ENCODE measurements around the gene TBC1D5.
"Not testable (repeated sequence)": the region's sequence is repeated elsewhere in the genome, so short reads cannot be mapped to it uniquely, and the experiment has no call there.

The TBC1D5 gene

DNA sequence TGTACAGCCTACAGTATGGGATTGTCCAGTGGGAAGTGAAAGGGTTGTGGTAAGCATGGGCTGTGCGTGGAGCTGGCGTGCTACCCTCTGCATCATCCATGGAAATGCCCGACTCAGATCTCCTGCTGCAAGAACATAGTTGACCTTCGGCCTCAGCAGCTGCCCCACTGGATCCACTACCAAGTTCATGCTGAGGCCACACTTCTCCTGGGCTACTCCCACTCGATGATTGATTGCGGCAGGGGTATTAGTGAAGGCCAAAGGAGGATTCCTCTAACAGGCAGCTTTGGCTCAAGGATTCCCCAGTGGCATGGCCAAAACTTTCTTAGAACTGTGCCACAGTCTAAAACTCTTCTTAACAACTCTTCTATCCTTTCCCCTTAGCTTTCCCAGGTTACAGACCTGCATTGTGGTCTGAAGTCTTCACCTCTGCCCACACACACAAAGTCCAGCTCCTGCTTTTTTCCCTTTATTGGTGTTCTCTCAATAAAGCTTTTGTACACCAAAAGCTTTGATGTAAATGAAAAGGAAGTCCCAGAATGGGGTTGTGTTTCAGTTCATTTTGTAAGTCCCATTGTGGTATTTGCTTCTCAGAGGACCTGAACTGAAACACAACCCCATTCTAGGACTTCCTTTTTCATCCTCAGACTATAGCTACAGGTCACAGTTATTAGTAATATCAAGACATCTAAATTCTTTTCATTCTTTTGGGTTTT is 4.9 kb upstream of the TBC1D5 start:
- DNase-seq: no peak

DNA sequence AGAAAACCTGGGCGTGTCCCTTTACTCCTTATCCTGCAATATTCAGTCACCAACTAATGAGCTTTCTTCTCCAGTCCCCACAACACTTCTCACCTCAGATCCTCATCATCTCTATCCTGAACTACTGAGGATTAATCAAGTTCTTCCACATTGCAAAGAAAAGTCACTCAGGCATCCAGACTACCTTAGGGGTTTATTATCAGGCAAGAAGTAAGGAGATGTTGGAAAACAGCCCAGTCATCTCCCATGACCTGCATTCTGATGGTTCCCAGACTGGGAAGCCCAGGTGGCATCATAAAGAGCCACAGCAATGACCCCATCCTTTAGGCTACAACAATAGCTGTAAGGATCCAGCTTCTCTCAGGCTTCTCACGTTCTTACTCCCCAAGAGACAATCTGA is 3.5 kb upstream of the TBC1D5 start:
- no peak for DNase-seq

DNA sequence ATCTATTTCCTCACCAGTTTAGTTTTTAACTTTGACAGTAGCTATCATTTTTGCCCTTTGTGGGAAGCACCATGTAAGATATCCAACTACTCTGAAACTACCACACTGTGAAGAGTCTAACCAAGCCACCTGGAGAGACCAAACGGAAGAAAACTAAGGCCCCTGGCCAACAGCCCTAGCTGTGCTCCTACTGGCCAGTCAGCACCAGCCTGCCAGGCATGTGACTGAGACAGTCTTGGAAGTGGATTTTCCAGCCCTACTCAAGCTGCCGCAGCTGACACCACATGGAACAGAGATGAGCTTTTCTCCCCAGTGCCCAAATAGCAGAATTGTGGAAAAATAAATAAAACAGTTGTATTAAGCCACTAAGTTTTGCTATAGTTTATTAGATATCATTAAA is 2.9 kb upstream of the TBC1D5 start:
- DNase-seq: no peak

DNA sequence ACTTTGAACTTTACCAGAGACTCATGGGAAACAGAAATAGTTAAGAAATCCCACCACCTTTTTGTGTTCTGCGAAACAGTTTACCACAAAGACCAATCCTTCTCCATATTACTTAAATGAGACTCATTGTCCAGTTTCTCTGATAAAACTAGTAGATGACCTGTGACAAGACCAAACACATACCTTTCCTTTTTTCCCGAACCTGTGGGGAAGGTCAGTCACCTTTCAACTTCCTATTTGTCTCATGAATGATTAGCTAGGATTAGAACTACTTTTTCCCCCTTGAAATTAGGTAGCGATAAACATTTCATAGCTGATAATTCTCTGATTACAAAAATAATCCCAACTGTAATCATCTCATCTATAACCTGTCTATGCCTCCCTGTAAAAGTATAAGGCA is 2.3 kb upstream of the TBC1D5 start:
- DNase-seq: no peak

DNA sequence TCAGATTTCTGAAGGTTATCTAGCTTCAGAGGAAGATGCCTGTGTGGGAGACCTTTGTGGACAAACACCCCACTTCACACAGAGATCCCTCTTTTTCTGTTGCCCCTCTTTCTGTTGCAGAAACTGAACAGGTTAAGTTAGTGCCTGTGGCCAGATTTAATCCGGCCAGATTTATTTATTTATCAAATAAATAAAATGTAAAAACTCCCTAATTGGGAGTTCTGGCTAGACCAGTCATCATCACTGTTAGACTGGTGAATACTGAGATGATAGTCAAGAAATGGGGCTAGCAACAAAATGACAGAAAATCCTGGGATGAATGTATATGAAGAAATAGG is 1.2 kb upstream of the TBC1D5 start:
- DNase-seq: no peak

DNA sequence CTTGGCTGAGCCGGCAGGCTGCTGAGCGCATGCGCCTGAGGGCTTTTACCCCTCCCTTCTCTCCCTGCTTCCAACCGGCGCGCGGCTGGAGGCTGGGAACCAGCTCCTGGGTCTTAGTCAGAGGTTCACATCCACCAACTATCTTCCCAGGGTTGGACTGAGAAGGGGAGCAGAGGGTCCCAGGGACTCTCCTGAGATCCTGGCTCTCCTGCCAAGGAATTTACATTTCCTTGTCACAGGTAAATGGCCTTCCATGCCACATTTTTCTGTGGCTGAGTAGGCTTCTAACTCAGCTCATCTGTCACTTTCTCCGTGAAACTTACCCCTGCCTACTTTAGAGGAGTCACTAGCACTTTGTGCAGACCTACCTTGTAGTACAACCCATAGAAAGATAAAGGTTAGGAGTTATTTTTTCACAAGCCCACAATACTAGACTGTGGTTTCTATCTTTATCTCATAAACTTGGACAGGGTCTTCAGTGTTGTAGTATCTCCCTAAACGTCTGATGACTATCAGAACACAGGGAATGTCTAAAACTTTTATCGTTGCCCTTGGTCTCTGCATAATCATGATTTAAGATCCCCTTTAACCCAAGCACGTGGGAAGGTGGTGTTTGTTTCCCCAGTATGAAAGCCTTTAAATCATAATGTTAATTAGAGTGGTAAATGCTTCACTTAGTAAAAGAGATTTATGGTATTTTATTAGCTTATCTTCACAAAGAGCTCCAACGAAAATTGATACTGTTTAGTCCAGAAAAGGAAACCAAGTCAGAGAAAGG is 638 bp upstream of the TBC1D5 start:
- DNase-seq: no peak

DNA sequence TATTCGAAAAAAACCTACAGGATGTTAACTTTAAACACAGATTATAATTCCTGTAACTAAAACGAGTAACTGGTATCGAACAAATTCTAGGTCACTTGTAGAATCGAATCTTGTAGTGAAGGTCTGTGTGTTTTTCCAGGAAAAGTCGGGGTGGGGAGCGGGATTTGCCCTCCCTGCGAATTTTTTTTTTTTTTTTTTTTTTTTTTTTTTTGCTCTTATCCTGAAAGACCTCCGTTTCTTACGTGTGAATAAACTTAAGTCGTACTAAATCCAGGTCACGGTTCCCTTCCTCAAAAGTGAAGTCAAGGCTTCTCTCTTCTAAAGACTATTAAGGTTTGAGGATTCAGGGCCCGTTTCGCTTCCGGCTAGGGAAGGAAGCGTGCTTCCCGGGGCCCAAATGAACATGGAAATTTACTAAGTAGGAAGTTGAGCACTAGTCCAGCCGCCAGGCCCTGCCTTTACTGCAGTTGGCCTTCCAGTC is 770 bp downstream of the TBC1D5 start:
- DNase-seq: peak; percentile 50

DNA sequence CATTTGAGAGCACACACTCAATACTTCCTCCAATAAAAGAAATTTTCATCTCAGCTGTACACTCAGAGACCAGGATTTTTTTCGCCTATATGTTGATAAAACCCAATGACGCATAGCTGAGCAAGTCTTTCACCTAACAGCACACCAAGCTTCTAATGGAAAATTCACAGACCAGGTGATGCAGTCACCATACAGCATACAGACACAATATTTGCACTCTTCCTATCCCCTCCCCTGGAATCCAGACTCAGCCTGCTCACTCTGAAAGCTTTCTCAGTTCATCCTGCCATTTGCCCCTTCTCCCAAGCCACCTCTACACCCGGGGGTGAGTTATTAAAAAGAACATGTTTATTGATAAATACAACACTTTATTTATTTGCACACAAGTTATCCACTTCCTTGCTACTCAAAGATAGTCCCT is 1.7 kb downstream of the TBC1D5 start:
- DNase-seq: peak; percentile 31

DNA sequence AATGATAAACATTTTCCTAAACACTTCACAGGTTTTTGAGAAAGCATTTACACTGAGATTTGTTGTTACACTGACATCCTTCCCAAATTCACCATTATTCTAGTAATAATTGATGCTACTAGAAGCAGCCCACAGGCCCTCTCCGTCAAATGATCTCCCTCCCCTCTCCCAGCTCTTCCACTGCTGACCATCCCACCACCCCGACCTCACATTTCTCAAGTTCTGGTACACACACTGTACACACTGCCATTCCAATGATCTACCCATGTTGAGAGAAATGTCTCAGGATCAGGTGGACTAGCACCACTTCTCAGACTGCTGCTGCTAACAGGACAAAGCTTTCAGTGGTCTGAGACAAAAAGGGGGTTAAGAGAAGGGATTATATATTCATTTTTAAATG is 3.5 kb downstream of the TBC1D5 start:
- DNase-seq: no peak

DNA sequence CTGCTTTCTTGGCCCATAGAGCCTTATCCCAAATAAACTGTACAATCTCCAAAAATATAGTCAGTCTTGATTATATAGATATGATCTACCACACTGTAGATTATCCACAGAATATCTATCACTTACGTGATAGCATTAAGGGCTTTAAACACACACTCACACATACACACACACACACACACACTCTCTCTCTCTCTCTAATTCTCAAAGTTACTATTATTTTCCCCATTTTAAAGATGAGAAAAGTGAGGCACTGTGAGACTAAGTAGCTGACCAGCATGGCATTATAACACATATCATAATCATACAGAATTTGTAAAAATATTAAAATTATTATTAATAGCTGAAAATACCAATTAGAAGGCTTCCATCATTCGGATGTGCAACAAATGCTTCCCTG is 4.2 kb downstream of the TBC1D5 start:
- no peak for DNase-seq

DNA sequence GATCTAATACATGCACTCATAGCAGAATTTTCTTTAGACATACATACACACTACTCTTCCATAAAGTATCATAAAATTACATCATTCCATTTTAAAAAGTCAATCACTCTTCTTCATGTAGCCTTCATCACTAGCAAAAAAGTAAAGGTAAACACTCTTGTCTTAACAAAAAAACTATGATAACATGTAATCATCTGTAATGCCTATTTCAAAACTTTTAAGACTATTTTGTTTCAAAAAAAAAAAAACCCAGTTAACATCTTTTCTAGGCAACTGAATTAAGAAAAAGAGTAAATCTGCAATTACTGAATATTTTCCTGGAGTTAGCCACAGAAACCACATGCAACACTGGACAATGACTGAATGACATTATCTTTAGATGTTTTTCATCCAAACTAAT is 4.8 kb downstream of the TBC1D5 start:
- DNase-seq: no peak

DNA sequence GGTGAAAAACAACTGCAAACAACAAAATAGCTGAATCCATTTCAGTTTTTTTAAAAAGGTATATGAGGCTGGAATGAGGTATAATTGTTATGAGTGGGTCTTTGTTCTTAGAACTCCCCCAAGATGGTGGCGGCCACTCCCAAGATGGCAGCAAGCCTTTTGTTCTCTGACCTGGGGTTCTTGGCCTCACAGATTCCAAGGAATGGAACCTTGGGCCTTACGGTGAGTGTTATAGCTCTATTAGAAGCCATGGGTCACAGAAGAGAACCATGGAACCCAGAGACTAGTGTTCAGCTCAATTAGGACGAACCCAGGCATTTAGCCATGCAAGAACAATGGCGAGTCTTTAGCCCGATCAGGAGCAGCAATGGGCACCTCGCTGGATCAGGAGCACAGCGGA is 7.1 kb downstream of the TBC1D5 start:
- not testable (repeated sequence) for DNase-seq

DNA sequence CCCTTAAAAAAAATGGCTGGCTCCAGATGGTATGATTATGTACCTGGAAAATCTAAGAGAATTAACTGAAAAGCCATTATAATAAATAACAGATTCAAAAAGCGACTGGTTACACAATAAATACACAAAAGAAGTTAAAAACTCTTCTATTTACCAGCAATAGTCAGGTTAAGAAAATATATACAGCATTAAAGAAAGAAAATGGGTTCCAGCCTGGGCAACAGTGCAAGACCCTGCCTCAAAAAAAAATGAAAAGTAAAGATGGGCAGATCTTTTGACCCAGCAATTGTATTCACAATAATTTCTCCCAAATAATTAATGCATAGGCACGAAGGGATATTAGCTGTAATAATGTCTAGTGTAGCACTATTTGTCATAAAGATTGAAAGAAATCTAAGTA is 8.7 kb downstream of the TBC1D5 start:
- DNase-seq: no peak

DNA sequence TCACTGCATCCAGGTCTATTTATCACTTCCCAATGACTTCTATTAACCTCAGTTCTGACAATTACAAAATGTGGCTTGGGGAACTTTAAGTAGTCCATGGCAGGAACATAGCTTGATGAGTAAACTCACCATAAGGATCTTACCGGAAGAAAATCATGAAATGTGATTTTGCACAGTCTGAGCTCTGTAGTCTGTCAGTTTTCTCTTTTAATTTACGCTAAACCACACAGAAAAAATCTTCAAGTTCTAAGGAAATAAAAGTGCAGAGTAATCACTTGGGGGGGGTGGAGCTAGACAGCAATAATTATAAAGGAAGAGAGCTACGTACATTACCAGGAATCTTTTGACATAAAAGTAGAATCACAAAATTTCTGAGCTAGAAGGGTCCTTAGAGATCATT is 9.2 kb downstream of the TBC1D5 start:
- DNase-seq: no peak

DNA sequence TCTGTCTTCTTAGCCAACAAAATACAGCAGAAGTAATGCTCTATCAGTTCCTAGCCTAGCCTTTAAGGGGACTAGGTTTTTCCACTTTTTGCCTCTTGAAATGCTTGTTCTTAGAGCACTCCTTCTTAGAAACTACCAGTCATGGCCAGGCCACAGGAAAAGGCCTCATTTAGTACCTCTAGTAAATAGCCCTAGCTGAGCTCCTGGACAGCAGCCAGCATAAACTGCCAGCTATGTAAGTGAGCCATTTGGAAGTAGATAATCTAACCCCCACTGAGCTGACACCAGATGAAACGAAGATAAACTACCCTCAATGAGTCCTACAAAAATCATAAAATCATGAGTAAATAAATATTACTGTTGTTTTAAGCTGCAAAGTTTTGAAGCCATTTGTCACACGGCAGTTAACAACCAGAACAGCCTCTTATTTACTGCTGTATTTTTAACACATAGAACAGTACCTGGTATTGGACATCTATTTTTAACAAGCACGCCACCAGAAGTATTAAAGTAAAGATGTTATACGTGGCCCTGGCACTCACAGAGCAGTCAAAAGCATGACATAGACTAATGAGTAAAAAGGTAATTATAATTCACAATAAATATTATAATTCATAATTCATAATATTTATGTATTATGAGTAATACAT is 12.0 kb downstream of the TBC1D5 start:
- peak; percentile 12 for DNase-seq

DNA sequence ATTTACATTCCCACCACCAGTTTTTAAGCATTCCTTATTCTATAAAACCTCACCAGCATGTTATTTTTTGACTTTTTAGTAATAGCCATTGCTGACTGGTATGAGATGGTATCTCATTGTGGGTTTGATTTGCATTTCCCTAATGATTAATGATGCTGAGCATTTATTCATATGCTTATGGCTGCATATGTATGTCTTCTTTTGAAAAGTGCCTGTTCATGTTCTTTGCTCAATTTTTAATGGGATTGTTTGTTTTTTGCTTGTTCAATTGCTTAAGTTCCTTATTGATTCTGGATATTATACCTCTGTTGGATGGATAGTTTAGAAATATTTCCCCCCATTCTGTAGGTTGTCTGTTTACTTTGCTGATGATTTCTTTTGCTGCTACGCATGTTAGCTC is 16.1 kb downstream of the TBC1D5 start:
- DNase-seq: no peak

DNA sequence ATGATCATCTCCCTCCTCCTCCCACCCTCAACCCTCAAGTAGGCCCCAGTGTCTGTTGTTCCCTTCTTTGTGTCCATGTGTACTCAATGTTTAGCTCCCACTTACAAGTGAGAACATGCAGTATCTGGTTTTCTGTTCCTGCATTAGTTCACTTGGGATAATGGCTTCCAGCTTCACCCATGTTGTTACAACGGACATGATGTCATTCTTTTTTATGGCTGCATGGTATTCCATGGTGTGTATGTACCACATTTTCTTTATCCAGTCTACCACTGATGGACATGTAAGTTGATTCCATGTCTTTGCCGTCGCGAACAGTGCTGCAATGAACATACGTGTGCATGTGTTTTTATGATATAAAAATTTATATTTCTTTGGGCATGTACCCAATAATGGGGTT is 16.6 kb downstream of the TBC1D5 start:
- not testable (repeated sequence) for DNase-seq

DNA sequence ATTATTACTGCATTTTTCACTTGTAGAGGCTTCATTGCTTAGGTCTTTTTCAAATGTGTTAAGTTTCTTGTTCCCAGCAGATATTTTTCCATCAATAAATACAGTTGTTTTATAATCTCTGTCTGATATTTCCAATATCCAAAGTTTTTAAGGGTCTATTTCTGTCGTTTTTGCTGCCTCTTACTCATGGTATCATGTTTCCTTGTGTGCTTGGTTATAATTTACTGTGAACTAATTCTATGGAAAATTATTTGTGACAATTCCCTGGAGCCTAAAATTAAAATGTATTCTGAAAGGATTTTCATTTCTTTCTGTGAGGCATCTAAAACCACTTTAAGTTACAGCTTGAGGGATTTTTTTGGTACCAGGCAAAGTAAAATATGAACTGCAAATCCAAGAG is 17.5 kb downstream of the TBC1D5 start:
- no peak for DNase-seq

DNA sequence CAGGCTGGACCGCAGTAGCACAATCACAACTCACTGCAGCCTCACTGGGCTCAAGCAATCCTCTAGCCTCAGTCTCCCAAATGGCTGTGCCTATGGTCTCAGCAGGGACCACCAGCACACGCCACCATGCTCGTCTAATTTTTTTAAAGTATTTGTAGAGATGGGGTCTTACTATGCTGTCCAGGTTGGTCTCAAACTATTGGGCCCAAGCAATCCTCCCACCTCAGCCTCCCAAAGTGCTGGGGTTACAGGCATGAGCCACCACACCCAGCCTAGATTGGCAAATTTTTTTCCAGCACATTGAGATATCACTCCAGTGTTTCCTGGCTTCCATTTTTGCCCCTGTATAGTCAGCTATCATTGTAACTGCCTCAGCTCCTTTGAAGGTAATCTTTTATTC is 18.3 kb downstream of the TBC1D5 start:
- no peak for DNase-seq

DNA sequence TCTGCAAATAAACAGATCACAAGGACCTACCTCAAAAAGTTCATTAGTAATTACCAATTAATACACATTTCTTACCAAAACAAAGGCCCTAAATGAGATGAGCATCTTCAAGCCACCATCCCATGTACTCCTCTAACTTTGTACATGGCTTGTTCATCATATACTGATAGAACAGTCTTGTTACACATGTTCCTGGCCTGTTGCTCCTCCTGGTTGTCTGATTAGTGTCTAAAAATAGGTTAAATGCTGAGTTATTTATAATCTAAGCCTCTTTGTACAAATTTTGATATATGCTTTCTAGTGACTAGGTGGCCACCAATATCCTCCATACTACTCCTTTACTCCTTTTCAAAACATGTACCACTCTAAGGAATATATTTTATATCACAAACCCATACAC is 25.0 kb downstream of the TBC1D5 start:
- DNase-seq: no peak

DNA sequence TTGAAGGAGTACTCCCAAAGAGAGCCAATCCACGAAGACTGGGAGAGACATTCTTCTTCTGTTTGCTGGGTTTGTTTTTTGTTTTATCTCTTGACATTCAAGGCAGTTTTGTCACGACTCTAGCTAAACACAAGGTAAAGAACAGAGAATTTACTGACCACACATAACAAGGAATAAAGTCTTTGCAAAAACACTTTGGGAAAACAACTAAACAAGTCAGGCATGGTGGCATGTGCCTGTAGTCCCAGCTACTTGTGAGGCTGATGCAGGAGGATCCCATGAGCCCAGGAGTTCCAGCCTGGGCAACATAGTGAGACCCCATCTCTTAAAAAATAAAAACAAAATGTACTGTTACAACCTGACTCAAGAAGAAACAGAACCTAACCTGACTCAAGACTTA is 28.0 kb downstream of the TBC1D5 start:
- DNase-seq: no peak

DNA sequence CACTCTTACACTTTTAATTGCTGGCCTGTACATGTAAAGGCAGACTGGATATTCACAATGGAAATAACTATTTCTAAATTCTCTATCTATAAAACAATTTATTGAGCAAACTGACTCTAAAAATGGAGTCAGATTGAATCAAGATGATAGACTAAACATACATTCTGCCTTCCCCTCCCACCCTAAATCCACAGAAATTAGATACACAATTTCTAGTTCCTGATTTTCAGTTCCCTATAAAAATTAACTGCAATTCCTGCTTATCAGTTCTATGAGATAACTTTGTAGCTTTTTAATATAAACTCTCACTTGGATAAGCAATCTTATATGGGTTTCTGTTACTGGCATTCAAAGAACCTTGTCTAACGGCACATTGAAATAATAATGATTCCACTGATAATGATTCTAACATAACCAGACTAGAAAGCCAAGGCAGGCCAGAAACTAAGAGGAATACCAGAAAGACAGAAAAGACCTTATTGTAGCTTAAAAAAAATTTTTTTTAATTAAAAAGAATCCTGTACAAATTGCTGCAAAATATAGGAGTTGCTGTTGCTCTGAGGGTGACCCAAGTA is 33.1 kb downstream of the TBC1D5 start:
- no peak for DNase-seq

DNA sequence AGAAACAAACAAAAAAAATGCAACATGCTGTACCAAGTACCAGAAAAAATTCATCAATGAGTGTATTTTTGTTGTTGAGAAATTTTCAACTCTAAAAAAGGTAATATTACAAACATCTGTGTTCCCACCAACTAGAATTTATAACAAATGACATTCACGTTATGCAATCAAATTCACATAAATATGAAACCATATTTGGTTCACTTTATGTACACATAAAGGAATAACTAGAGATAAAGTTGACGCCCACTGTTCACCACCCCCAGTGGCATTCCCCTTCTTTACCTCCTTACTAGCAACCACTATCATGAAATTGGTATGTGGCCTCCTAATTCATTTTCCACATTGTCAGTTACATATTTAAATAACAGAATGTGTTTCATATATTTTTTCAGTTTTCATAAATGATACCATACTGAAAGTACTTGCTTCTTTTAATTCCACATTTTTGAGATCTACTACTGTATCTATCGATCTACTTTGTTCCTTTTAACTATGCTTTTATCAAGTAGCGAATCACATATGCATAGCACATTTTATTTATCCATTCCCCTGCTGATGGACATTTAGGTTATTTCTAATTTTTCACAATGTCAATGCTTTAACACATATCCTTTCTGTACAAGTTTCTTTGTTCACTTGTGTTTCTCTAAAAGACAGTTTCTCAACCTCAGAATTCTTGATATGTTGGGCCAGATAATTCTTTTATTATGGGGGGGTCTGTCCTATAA is 34.5 kb downstream of the TBC1D5 start:
- no peak for DNase-seq
